GM18502 (cell line): ENCODE results near the gene NAPA.

ENCODE experiments used
- ATAC-seq: cut with Tn5 transposase; IDR thresholded peaks from one replicate; pipeline ENCODE4 v1.9.1; 2021; ENCODE audit warnings: mild to moderate bottlenecking; ENCODE audit not compliant: unreplicated experiment, poor library complexity

NAPA gene

DNA sequence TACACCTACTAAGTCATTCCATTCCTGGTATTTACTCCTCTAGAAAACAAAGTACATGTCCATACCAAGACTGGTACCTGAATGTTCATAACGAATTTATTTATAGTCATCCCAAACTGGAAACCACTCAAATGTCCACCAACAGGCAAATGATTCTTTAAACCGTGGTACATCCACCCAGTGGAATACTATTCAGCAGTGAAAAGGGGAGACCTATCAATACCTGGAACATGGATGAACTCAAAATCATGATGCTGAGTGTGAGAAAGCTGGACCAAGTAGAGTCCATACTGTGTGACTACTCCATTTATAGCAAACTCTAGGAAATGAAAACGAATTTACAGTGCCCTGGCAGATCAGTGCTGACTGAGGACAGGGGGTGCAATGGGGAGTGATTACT is 11.9 kb upstream of the NAPA start:
- ATAC-seq: no peak

DNA sequence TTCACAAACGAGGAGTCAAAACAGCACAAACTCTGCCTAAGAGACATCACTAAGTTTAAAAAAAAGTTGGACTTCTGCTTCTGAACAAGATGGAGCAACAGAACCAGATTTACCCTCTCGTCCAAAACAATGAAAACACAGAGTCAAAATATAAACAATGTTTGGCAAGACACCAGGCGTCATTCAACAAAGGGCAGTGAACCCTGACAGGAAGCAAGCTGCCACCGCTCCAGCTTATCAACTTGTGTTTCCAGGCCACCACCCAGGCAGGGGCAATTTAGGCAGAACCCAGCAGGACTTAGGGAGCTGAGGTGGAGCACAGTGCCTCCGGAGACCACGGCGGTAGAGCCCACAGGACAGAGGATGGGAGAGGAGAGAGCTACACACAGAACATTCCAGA is 8.6 kb upstream of the NAPA start:
- no peak for ATAC-seq

DNA sequence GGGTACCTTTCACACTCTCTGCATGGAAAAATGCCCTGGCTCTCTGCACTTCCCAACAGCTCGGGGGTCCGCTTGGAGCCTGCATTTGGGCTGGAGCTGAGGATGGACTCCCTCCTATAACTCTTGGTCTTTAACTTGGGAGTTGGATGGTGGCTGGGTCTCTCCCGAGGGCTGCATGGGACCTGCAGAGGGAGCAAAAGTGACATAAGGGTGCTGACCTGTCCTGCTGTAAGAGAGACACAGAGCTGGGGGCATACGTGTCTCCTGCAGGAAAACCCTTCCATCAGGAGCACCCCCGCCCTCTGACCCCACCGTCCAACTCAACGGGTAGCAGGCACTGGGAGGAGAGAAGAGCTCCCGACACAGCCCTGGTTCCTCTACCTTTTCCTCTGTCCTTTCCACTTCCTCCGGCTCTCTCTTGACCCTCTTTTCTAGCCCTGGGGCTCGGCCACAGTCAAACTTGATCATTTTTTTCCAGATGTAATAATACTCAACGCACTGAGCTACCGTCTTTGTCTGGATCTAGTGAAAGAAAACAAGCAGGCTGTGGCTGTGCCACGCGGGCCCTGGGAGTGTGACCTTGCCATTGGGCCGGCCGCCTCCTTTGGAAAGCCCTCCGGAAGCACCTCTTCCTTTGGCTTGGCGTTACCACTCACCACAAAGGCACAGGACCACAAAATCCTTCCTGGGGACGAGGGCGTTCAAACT is 6.8 kb upstream of the NAPA start:
- ATAC-seq: no peak

DNA sequence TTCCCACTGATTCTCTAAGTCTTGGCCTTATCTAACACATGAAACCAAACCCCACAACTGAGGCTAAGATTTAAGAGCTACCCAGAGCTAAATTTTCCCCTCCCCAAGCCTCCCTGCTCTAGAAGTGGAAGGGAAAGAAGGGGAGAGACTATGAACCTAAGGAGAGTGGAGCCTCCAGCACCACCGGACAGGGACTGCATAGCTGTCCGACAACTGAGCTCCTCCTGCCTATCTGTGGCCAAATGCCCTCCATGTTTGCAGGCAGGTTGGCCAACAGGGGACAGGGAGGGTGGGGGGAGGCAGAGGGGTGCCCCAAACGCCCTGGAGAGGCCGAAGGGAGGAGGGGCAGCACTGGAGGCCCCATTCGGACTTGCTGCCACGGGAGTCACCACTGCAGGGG is 6.0 kb upstream of the NAPA start:
- ATAC-seq: no peak

DNA sequence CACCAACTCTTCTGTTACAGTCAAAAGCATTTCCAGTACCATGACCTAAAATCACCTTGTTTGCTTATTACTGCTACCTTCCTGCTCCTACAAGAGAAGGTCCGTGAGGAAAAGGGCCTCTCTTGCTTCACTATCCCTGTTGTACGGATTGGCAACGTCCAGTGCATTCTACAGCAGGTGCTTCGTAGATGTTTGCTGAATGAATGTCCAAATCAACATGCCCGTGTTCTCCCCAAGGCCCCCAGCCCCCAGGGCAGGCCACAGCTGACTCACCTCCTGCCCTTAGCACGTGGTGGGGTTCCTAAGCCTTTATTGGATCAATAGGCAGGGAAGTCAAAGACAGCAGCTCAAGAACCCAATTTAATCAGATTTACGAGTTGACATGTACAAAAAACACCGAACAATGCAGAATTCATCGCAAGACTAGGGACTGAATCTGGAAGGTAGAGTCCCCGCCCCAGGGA is 5.5 kb upstream of the NAPA start:
- no peak for ATAC-seq

DNA sequence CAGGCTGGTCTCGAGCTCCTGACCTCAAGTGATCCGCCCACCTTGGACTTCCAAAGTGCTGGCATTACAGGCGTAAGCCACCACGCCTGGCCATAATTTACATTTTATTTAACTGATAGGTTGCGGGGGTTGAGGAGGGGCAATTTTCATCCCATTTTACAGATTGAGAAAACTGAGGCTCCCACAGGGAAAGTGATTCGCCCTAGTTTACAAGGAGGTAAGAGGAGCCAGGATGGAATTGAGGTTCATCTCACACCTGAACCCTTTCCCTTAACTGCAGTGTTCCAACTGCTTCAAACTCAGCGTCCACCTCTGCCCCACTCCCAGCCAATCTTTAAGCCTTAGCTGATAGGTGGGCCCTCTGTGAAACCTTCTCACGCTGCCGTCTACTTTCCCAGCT is 4.0 kb upstream of the NAPA start:
- ATAC-seq: no peak

DNA sequence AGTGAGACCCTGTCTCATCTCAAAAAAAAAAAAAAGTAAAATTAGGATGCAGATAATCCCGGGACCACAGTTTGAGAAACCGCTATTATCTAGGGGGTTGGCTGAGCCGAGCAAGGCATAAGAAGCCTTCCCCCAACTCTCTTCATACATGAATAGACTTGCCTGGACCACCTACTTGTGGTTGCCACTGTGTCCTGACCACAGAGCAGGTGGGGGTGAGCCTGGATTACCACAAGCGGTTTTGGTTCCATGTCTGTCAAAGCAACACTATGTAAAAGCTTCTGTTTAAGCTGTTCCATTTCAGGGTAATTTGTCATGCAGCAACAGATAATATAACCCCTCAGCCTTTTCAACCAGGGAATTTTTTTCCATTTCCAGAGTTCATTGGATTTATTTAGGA is 3.3 kb upstream of the NAPA start:
- peak; percentile 30 for ATAC-seq

DNA sequence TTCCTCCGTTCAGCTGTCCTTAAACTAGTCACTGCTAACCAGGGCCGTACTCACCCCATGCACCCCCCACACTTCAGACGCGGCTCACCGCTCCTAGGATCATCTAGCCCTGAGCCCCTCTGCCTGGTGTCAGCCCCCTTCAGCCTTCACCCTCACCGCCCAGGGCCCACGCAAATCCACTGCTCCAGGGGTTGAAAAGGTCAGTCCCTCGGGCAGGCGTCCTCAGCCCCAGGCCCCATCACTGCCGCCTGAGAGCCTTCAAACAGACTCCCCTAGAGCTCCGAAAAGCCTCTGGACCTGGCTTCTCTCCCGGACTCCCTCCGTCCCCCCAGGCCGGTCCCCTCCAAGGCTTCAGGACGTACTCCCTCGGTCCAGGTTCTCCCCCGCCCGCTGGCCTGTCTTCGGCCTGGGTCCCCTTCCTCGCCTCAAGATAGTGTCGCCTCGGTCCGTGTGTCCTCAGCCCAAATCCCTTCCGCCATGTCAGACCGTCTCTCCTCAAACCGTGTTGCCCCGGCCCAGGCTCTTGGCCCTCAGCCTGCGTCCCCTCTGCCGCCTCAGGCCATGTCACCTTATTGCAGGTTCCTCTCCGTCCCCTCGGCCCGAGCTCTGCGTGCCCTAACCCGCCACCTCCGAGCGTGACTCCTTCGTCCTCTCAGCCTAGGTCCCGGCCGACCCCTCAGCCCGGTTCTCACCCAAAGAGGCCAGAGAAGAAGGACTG is 553 bp downstream of the NAPA start:
- no peak for ATAC-seq

DNA sequence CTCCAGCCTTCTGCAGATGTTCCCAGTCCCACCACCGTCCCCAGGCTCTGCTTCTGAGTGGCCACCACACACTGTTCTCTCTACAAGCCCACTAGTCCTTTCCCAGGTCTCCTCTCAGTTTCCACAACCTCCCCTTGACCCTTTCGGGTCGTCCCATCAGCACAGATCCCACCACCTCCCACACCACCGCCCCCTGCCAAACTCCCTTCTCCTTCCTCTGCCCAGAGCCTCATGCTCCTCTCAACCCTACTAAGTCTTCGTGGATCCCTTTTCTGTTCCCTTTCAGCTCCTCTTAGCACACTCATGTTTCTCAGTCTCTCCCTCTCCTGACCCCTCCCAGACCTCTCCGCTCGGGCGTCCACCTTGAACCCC is 1.9 kb downstream of the NAPA start:
- no peak for ATAC-seq

DNA sequence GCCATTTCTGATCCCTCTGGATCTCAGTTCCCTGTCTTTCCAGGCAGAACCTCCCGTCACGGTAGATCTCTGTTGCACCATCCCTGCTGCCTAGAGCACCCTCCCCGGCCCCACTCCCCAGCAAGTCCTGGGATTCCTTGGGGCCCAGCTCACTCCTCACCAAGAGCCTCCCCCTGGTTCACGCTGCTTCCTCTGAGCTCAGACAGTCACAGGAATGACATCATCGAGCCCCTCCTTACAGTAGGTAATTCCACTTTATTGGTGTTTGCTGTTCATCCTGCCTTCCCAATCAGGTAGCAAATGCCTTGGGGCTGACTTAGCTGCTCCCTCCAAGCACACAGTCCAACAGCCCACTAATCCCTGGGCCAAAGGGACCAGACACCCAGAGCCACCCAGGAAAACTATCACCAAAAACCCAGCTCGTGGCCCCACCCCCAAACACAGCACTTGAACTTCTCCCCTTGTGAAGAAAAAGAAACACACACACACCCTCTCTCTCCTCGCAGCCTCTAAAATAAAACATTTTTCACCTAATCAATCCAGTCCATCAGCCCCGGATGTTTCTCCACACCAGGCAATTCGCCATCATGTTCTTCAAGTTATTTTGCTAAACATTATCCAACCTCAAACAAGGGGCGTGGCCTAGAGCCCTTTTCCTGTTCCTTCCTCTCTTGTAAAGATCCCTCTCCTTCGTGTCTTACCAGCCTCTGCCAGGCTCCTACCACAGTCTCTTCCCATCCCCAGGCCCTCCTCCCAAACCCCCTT is 2.5 kb downstream of the NAPA start:
- no peak for ATAC-seq

DNA sequence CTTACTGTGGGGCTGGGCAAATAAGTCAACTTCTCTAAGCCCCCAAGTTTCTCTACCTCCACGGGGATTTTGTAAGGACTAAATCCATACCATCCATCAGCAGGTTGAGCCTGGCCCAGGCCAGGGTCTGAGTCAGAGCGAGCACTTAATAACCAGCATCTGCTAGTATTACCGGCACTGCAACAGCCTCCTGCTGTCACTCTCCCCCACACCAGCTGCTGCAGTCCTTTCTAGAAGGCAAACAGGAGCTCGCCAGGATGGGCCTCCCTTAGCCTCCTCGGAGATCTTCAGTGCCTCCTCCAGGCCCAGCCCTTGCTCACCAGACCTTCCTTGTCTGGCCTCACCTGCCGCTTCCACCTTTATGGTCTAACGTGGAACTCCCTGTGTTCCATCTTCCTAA is 3.2 kb downstream of the NAPA start:
- no peak for ATAC-seq

DNA sequence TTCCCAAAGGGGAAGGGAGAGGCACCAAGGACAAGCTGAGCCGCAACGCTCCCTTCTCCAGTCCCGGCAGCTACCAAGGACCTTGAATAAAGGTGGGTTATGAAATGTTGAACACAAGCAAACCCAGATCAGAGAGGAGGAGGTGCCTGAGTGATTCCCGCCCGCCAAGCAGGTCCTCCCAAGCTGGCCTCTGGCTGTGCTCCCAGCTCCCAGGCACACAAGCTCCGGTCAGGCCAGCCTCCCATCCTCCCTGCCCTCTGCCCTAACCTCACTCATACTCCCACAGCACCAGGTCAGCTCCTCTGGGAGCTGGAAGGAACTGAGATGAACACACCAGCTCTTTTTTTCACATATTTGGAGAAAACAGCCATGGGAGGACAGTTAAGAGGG is 3.7 kb downstream of the NAPA start:
- ATAC-seq: no peak

DNA sequence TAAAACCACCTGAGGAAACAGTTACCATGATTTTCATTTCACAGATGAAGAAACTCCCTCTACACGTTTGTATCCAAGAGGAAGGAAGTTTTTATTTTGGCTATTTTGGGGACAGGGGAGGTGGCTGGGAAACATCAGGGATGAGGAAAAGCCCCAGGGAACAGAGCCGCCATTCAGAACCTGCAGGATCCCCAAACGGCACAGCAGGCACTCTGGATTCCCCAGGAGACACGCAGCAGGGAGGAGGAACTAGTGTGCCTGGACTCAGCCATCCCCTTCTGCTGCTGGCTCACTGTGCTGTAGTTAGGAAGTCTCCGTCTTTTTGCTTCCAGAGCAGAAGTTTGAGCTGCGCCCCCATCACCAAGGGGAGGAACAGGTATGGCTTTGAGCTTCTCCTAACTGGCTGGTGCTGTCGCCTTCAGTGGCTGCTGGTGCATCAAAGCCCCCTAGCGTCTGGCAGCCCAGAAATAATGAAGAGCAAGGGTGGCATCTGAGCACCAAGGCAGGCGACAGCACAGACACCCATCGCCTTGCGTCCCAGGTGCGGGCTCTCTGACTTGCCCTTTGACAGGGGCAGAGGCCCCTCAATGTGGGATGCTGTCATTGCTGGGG is 4.2 kb downstream of the NAPA start:
- no peak for ATAC-seq

DNA sequence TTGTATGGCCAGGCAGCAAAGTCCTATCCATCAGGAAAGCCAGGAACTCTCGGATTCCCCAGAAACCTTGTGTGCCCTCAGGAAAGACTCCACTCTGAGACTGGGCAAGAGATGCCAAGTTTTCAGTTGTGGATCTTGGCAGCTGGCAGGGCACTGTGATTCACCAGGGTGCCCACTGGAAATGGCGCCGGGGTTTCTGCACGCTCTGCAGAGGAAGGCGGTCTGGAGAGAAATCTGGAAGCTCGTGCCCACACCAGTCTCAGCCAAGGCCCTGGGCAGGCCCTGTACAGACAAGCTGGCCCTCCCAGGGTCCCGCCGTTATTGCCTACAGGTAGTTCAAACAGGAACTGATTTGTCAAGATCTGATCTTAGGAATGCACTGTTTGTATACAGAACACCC is 4.9 kb downstream of the NAPA start:
- no peak for ATAC-seq

DNA sequence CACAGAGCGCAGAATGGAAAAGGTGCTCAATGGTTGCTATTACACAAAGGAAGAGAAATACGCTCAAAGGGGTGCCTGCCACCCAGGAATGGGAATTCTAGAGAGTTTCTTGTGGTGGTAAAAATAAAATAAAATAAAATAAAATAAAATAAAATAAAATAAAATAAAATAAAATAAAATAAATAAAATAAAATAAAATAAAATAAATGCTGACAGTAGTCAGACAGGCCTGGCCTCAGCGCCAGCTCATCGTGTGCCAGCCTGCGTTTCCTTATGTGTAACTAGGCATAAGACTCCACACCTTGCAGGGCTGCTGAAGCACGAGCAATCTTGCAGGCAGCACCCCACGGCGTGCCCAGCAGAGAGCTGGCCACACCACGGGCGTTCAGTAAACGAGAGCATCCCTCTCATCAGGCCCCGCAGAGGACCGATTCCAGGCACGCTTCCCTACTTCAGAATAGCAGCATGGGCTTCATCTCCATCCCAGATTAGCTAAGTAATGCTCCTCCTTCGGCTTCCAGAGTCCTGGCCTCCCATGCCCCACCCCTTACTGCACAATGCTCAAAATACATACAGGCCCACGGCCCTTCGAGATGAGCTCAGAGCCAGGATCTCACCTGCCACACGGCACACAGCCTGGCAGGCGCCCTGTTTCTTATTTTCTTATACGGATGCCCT is 5.6 kb downstream of the NAPA start:
- no peak for ATAC-seq

DNA sequence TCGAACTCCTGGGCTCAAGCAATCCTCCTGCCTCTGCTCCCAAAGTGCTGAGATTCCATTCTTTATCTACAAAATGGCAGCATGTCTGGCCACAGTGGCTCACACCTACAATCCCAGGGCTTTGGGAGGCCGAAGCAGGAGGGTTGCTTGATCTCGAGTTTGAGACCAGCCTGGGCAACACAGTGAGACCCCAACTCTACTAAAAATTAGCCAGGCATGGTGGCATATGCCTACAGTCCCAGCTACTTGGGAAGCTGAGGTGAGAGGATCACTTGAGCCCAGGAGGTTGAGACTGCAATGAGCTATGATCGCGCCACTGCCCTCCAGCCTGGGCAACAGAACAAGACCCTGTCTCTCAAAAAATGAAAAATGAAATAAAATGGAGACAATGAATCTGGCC is 6.1 kb downstream of the NAPA start:
- no peak for ATAC-seq

DNA sequence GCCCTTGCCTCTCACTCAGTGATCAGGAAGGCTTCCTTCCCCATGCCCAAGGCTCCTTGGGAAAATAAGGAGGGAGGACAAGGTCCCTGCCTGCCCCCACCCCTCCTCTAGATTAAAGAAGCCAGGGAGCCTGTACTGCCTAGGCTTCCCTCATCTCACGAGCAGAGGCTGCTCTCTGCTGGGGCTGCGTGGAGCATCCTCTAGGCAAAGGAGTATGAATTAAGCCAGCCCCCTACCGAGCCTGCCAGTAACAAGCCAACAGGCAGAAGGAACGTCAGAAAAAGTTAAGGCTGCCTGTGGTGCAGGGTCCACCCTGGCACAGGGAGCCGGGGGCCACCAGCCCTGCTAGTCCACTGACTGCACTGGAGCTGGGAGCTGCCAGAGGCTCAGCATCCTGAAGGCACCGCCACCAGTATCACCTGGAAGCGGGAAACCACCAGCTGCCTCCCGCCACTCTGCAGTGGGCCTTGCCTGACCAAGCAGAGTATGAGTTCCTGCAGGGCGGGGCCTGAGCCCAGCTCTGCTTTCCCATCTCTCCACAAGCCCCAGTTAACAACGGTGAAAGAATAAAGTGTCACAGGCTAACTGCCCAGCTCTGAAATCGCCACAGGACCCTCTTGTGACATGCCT is 6.8 kb downstream of the NAPA start:
- no peak for ATAC-seq

DNA sequence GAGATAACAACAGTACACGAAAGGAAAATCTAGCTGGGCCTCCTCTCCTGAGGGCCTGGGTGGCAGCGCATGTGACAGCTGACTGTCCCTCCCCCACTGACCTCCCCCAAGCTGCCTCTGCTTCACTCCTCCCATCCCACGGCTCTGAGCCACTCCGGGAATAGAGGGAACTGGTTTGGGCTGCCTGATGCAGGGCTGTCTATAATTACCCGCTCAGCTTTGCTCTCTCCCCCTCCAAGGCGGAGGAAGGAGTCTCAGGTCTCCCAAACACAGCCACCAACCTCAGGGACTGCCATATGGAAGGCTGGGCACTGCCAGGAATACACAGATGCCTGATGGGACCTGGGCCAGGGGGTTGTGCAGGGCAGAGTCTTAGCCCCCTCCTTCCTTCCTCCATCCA is 7.9 kb downstream of the NAPA start:
- ATAC-seq: no peak

DNA sequence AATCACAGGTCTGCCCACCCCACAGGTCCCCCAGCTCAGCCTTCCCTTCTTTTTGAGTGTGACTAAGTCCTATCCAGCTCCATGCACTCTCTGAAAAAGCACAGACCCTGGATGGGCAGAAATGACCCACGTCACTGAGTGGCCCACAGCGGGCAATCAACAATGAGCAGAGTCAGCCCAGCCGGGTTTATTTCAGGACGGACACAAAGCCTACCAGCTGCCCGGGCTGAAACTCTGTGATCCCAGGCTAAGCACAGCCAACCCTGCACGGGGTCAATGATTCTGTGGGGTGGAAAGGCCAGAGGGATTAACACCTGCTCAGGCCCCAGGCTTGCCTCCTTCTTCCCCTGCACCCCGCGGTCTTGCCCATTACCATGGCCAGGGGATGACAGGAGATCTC is 8.4 kb downstream of the NAPA start:
- ATAC-seq: no peak

DNA sequence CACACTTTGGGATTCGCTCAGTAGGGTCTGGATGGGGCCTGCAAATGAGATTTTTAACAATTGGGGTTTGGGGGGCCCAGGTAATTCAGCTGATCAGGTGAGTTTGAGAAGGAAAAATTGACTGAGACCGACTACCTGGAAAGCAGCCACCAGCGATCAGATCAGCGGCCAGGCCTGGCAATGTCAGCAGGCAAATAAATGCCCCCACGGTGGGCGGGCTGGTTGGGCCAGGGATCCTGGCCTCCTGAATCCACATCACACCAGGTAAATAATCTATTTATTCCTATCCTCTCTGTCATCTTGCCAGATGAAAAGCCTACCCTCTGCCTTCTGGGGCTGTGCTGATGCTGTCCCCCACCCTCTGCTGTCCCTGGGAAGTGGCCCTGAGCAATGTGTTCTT is 9.4 kb downstream of the NAPA start:
- ATAC-seq: no peak
